HepG2 (cell line): ENCODE measurements around the gene UGT1A8. TPM values are rescaled to one million over a fixed set of nuclear protein-coding genes. Genes with fewer than 3 reads are reported as not detected.
A peak's percentile ranks its signal among the peaks of the same experiment; 100 is the strongest.

Experiments used
- ATAC-seq: fragments of 200-7000 bp; cut with Tn5 transposase; 3 replicates; pipeline ENCODE4 v1.9.1; 2020; ENCODE audit warnings: mild to moderate bottlenecking, moderate library complexity
- BruUV-seq: library from RNA; stranded (reverse); fragments of 400-500 nt; replicated peaks from 2 replicates; lab custom pipeline; 2021; lab: Mats Ljungman, UMichigan
- CTCF ChIA-PET: fragments of 300-600 bp; formaldehyde crosslinking; extraction: SDS; loops from one replicate; lab custom pipeline; 2021; ENCODE audit warnings: low total read pairs, inconsistent platforms, low intra/inter-chr PET ratio; lab: Yijun Ruan, JAX
- POLR2A ChIA-PET: fragments of 350-600 bp; sonication (Branson Sonifier 250); formaldehyde crosslinking; loops from one replicate; lab custom pipeline; 2020; ENCODE audit warnings: antibody characterized with exemption, inconsistent platforms; lab: Yijun Ruan, JAX
- DNase-seq: peaks from one replicate; pipeline ENCODE4 v3.0.0-alpha.2; 2015; ENCODE audit warnings: low spot score
- FAIRE-seq: peaks from 3 replicates; lab custom pipeline; 2011; peaks lifted over from hg19 to GRCh38; lab: Jason Lieb, UNC
- H2AFZ ChIP-seq: one replicate; pipeline ENCODE4 v1.6.1; 2011; ENCODE audit warnings: low read length, inconsistent platforms
- H3K27ac ChIP-seq: fragments of 300-600 bp; 3 replicates; pipeline ENCODE4 v1.8.0; 2011; ENCODE audit warnings: mixed run types, mild to moderate bottlenecking, mixed read lengths, low read length, inconsistent platforms; ENCODE audit not compliant: insufficient read depth; ENCODE audit errors: extremely low read length
- H3K27me3 ChIP-seq, 2 experiments: fragments of 200-600 bp in 1 of 2; 2 replicates in 1 of 2; 3 replicates in 1 of 2; pipeline versions ENCODE4 v1.6.0 to v1.8.0; 2011; ENCODE audit warnings: low read length in 2 of 2, mild to moderate bottlenecking in 2 of 2, moderate library complexity in 2 of 2, inconsistent platforms in 1 of 2; ENCODE audit not compliant: insufficient read depth in 2 of 2, control insufficient read depth in 1 of 2
- H3K36me3 ChIP-seq, 2 experiments: fragments of 200-600 bp in 1 of 2; replicated peaks in 1 of 2; 2 replicates in 1 of 2; 3 replicates in 1 of 2; pipeline versions ENCODE4 v1.5.1 to v1.8.0; 2011; ENCODE audit warnings: low read length in 2 of 2, inconsistent platforms in 1 of 2; ENCODE audit not compliant: insufficient read depth in 2 of 2, control insufficient read depth in 1 of 2
- H3K4me1 ChIP-seq: 2 replicates; pipeline ENCODE4 v1.5.1; 2012; ENCODE audit warnings: low read length, inconsistent platforms; ENCODE audit not compliant: insufficient read depth
- H3K4me2 ChIP-seq: 2 replicates; pipeline ENCODE4 v1.6.0; 2011; ENCODE audit warnings: low read depth, low read length, inconsistent platforms
- H3K4me3 ChIP-seq, 3 experiments: fragments of 200-600 bp in 1 of 3; sonication (generic), shearing (Covaris generic) in 1 of 3; replicated peaks in 1 of 3; 2 replicates each; pipeline ENCODE4 v1.5.1; 2011 to 2016; ENCODE audit warnings: low read length in 3 of 3, inconsistent platforms in 2 of 3, low read depth in 2 of 3, mild to moderate bottlenecking in 2 of 3, control low read depth in 1 of 3, mixed read lengths in 1 of 3; ENCODE audit not compliant: insufficient read depth in 1 of 3
- H3K79me2 ChIP-seq: one replicate; pipeline ENCODE4 v1.6.1; 2011; ENCODE audit warnings: low read length, inconsistent platforms; ENCODE audit not compliant: insufficient read depth
- H3K9ac ChIP-seq: 2 replicates; pipeline ENCODE4 v1.6.0; 2011; ENCODE audit warnings: mild to moderate bottlenecking, low read depth, low read length, inconsistent platforms; ENCODE audit not compliant: insufficient read depth
- H3K9me3 ChIP-seq: 2 replicates; pipeline ENCODE4 v1.5.1; 2012; ENCODE audit warnings: mild to moderate bottlenecking, low read length
- H4K20me1 ChIP-seq: 2 replicates; pipeline ENCODE4 v1.6.0; 2011; ENCODE audit warnings: inconsistent platforms, mild to moderate bottlenecking, low read length, moderate library complexity; ENCODE audit not compliant: insufficient read depth
- FIP1L1 ChIP-seq: fragments of 200-400 bp; formaldehyde crosslinking; IDR thresholded peaks from 2 replicates; pipeline ENCODE4 v1.6.1; 2018; ENCODE audit warnings: low read depth, mild to moderate bottlenecking, low read length, moderate library complexity, borderline replicate concordance; ENCODE audit not compliant: insufficient read depth
- ZNF354B ChIP-seq: sonication (generic); formaldehyde crosslinking; IDR thresholded peaks from 2 replicates; pipeline ENCODE4 v1.8.0; 2022; ENCODE audit warnings: mild to moderate bottlenecking, missing genetic modification reagents
- WGBS: methylation state at CpG from one replicate; pipeline ENCODE4 v1.1.6; 2017; ENCODE audit warnings: low lambda C conversion rate; 5-methylcytosine and 5-hydroxymethylcytosine counted together
- in situ Hi-C: cut with HindIII; loops from 2 replicates; pipeline ENCODE4 v1.10.0; 2017; ENCODE audit warnings: low pct_unique_long_range_greater_than_20kb; ENCODE audit not compliant: extremely low pct_ligation_motif_present
- intact Hi-C: fragments of 100-400 bp; cut with micrococcal nuclease; formaldehyde crosslinking; loops from one replicate; pipeline ENCODE4 v1.10.0; 2022; ENCODE audit not compliant: unreplicated experiment
- polyA plus RNA-seq, 8 experiments: library from polyadenylated mRNA; depleted of rRNA in 3 of 8; stranded (reverse) in 7 of 8; unstranded in 1 of 8; fragments of >200 nt; fragmentation: Illumina TruSeq in 4 of 8; extraction: Trizol in 4 of 8; gene quantifications; 2 replicates each; pipeline versions ENCODE4 v1.2.1 to v1.2.3, GENCODE V29; 2011 to 2016; ENCODE audit warnings: low read depth in 4 of 8, missing spikeins in 1 of 8, mixed read lengths in 1 of 8; ENCODE audit not compliant: insufficient read depth in 1 of 8
- total RNA-seq, 5 experiments: library from RNA; depleted of rRNA; stranded (reverse); fragments of >200 nt; fragmentation: Illumina TruSeq; extraction: Trizol; gene quantifications; 2 replicates each; pipeline ENCODE4 v1.2.3, GENCODE V29; 2016; ENCODE audit warnings: low read depth in 1 of 5
- TF ChIP-seq, protein P1 (sequence below): sonication (generic); formaldehyde crosslinking; IDR thresholded peaks from 2 replicates; pipeline ENCODE4 v1.4.0; 2020; ENCODE audit warnings: missing genetic modification reagents
- TF ChIP-seq, protein P2 (sequence below): sonication (generic); formaldehyde crosslinking; IDR thresholded peaks from 2 replicates; pipeline ENCODE4 v1.4.0; 2020; ENCODE audit warnings: missing genetic modification reagents, borderline replicate concordance
- TF ChIP-seq, protein P3 (sequence below): sonication (generic); formaldehyde crosslinking; IDR thresholded peaks from 2 replicates; pipeline ENCODE4 v1.4.0; 2020; ENCODE audit warnings: missing genetic modification reagents, borderline replicate concordance
- TF ChIP-seq, protein P4 (sequence below): sonication (generic); formaldehyde crosslinking; IDR thresholded peaks from 2 replicates; pipeline ENCODE4 v1.4.0; 2020; ENCODE audit warnings: missing genetic modification reagents
- TF ChIP-seq, protein P5 (sequence below): sonication (generic); formaldehyde crosslinking; IDR thresholded peaks from 2 replicates; pipeline ENCODE4 v1.4.0; 2020; ENCODE audit warnings: missing genetic modification reagents

The UGT1A8 gene
- total and polyA plus RNA-seq, 2 of the 13 experiments (the other 11 are each of a cell fraction or from before 2014, with no cell fraction given) = not detected

DNA sequence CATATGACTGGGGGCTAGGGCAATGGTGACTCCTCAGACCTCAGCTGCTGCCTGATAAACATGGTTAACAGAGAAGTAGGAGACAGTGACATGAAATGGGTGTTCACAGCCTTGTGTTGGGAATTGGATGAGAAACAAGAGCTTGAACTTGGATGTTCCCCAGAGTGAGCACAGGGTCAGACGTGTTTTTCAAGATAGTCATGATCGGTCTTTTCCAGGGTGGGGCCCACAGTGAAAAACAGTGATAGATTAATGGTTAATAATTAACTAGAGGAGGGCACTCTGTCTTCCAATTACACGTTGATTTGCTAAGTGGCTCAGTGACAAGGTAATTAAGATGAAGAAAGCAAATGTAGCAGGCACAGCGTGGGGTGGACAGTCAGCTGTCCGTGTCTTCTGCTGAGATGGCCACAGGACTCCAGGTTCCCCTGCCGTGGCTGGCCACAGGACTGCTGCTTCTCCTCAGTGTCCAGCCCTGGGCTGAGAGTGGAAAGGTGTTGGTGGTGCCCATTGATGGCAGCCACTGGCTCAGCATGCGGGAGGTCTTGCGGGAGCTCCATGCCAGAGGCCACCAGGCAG, 111.4 kb downstream of the UGT1A8 start, which contains the start of gene UGT1A3:
Gene UGT1A3, plus strand, starts transcription at position 320 of the 579 bp plus-strand sequence. Its CDS starts 85 bp downstream, at position 405.
- in situ Hi-C loops (no loop called here), intact Hi-C loops (no loop called here)
- BruUV-seq = no TSS peak
- no peaks in the 10 kb centered on the region for H3K36me3 ChIP-seq
- H3K4me1 ChIP-seq = no peaks in the 10 kb centered on the region; the same call in 1 of the 2 replicates
- FAIRE-seq = no peak
- peaks cover 1 to 24% of the 10 kb centered on the region in 2 experiments; a peak in 3 of 5 replicates for H3K27me3 ChIP-seq
- 67% methylated on average over 6 of the region's 8 CpGs for WGBS
- POLR2A ChIA-PET = interaction anchor here (1.1 kb wide), 1 partner anchor 8 kb away, joined by 3 read pairs; no protein-coding TSS in a partner anchor
- H3K4me3 ChIP-seq = no peak within 1 kb of the TSS
- ATAC-seq = peak; percentile 27; the same call in 2 of the 3 replicates
- no peak within 1 kb of the TSS for H3K9ac ChIP-seq
- no peak for DNase-seq
- CTCF ChIA-PET = no interaction called here
- H3K27ac ChIP-seq = no peak within 1 kb of the TSS
- no peaks in the 10 kb centered on the region for H3K79me2 ChIP-seq
- H3K9me3 ChIP-seq = no peaks in the 10 kb centered on the region
- H4K20me1 ChIP-seq = no peaks in the 10 kb centered on the region
- no peak within 1 kb of the TSS for H3K4me2 ChIP-seq
- H2AFZ ChIP-seq = no peak within 1 kb of the TSS
- TF ChIP-seq, protein P1, sequence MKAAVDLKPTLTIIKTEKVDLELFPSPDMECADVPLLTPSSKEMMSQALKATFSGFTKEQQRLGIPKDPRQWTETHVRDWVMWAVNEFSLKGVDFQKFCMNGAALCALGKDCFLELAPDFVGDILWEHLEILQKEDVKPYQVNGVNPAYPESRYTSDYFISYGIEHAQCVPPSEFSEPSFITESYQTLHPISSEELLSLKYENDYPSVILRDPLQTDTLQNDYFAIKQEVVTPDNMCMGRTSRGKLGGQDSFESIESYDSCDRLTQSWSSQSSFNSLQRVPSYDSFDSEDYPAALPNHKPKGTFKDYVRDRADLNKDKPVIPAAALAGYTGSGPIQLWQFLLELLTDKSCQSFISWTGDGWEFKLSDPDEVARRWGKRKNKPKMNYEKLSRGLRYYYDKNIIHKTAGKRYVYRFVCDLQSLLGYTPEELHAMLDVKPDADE = no peak
- TF ChIP-seq, protein P2, sequence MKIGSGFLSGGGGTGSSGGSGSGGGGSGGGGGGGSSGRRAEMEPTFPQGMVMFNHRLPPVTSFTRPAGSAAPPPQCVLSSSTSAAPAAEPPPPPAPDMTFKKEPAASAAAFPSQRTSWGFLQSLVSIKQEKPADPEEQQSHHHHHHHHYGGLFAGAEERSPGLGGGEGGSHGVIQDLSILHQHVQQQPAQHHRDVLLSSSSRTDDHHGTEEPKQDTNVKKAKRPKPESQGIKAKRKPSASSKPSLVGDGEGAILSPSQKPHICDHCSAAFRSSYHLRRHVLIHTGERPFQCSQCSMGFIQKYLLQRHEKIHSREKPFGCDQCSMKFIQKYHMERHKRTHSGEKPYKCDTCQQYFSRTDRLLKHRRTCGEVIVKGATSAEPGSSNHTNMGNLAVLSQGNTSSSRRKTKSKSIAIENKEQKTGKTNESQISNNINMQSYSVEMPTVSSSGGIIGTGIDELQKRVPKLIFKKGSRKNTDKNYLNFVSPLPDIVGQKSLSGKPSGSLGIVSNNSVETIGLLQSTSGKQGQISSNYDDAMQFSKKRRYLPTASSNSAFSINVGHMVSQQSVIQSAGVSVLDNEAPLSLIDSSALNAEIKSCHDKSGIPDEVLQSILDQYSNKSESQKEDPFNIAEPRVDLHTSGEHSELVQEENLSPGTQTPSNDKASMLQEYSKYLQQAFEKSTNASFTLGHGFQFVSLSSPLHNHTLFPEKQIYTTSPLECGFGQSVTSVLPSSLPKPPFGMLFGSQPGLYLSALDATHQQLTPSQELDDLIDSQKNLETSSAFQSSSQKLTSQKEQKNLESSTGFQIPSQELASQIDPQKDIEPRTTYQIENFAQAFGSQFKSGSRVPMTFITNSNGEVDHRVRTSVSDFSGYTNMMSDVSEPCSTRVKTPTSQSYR (CRISPR knock-in tag) = no peak
- TF ChIP-seq, protein P3, sequence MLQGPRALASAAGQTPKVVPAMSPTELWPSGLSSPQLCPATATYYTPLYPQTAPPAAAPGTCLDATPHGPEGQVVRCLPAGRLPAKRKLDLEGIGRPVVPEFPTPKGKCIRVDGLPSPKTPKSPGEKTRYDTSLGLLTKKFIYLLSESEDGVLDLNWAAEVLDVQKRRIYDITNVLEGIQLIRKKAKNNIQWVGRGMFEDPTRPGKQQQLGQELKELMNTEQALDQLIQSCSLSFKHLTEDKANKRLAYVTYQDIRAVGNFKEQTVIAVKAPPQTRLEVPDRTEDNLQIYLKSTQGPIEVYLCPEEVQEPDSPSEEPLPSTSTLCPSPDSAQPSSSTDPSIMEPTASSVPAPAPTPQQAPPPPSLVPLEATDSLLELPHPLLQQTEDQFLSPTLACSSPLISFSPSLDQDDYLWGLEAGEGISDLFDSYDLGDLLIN (CRISPR knock-in tag) = no peak
- TF ChIP-seq, protein P4, sequence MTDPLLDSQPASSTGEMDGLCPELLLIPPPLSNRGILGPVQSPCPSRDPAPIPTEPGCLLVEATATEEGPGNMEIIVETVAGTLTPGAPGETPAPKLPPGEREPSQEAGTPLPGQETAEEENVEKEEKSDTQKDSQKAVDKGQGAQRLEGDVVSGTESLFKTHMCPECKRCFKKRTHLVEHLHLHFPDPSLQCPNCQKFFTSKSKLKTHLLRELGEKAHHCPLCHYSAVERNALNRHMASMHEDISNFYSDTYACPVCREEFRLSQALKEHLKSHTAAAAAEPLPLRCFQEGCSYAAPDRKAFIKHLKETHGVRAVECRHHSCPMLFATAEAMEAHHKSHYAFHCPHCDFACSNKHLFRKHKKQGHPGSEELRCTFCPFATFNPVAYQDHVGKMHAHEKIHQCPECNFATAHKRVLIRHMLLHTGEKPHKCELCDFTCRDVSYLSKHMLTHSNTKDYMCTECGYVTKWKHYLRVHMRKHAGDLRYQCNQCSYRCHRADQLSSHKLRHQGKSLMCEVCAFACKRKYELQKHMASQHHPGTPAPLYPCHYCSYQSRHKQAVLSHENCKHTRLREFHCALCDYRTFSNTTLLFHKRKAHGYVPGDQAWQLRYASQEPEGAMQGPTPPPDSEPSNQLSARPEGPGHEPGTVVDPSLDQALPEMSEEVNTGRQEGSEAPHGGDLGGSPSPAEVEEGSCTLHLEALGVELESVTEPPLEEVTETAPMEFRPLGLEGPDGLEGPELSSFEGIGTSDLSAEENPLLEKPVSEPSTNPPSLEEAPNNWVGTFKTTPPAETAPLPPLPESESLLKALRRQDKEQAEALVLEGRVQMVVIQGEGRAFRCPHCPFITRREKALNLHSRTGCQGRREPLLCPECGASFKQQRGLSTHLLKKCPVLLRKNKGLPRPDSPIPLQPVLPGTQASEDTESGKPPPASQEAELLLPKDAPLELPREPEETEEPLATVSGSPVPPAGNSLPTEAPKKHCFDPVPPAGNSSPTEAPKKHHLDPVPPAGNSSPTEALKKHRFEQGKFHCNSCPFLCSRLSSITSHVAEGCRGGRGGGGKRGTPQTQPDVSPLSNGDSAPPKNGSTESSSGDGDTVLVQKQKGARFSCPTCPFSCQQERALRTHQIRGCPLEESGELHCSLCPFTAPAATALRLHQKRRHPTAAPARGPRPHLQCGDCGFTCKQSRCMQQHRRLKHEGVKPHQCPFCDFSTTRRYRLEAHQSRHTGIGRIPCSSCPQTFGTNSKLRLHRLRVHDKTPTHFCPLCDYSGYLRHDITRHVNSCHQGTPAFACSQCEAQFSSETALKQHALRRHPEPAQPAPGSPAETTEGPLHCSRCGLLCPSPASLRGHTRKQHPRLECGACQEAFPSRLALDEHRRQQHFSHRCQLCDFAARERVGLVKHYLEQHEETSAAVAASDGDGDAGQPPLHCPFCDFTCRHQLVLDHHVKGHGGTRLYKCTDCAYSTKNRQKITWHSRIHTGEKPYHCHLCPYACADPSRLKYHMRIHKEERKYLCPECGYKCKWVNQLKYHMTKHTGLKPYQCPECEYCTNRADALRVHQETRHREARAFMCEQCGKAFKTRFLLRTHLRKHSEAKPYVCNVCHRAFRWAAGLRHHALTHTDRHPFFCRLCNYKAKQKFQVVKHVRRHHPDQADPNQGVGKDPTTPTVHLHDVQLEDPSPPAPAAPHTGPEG (CRISPR knock-in tag) = no peak
- TF ChIP-seq FIP1L1 = no peak
- TF ChIP-seq, protein P5, sequence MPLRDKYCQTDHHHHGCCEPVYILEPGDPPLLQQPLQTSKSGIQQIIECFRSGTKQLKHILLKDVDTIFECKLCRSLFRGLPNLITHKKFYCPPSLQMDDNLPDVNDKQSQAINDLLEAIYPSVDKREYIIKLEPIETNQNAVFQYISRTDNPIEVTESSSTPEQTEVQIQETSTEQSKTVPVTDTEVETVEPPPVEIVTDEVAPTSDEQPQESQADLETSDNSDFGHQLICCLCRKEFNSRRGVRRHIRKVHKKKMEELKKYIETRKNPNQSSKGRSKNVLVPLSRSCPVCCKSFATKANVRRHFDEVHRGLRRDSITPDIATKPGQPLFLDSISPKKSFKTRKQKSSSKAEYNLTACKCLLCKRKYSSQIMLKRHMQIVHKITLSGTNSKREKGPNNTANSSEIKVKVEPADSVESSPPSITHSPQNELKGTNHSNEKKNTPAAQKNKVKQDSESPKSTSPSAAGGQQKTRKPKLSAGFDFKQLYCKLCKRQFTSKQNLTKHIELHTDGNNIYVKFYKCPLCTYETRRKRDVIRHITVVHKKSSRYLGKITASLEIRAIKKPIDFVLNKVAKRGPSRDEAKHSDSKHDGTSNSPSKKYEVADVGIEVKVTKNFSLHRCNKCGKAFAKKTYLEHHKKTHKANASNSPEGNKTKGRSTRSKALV = no peak
- TF ChIP-seq ZNF354B = no peak
